Activated CD4-positive, alpha-beta T cell treated with anti-CD3 and anti-CD28 coated beads for 36 hours (primary cell): ENCODE data around the gene ZNF669. TPM values are rescaled to one million over a fixed set of nuclear protein-coding genes. Genes with fewer than 3 reads are reported as not detected.

ENCODE experiments used
- ATAC-seq: fragments of 200-7000 bp; cut with Tn5 transposase; one replicate; pipeline ENCODE4 v1.10.0; 2021; ENCODE audit warnings: mild to moderate bottlenecking, moderate library complexity
- CTCF ChIA-PET: fragments of 350-600 bp; sonication (Branson Sonifier 250); formaldehyde crosslinking; loops from one replicate; lab custom pipeline; 2021; ENCODE audit warnings: antibody characterized with exemption; lab: Charles Lee
- POLR2A ChIA-PET: fragments of 350-600 bp; sonication (Branson Sonifier 250); formaldehyde crosslinking; loops from one replicate; lab custom pipeline; 2021; ENCODE audit warnings: antibody characterized with exemption, inconsistent platforms; lab: Charles Lee
- DNase-seq: peaks from one replicate; pipeline ENCODE4 v3.0.0-alpha.2; 2020
- H3K27ac Mint-ChIP-seq: one replicate; pipeline ENCODE4 v1.8.0; 2021; ENCODE audit warnings: mixed read lengths
- H3K27me3 Mint-ChIP-seq: one replicate; pipeline ENCODE4 v1.8.0; 2021; ENCODE audit warnings: mixed read lengths
- H3K36me3 Mint-ChIP-seq: one replicate; pipeline ENCODE4 v1.8.0; 2021; ENCODE audit warnings: low read depth, mixed read lengths
- H3K4me1 Mint-ChIP-seq: one replicate; pipeline ENCODE4 v1.8.0; 2021; ENCODE audit warnings: mixed read lengths
- H3K4me3 Mint-ChIP-seq: one replicate; pipeline ENCODE4 v1.8.0; 2021; ENCODE audit warnings: mild to moderate bottlenecking, moderate library complexity, mixed read lengths
- H3K9me3 Mint-ChIP-seq: one replicate; pipeline ENCODE4 v1.8.0; 2021; ENCODE audit warnings: low read depth, mixed read lengths
- intact Hi-C, 2 experiments: fragments of 100-400 bp; cut with DNase I in 1 of 2; cut with micrococcal nuclease in 1 of 2; formaldehyde crosslinking; loops; one replicate each; pipeline versions ENCODE4 v1.14.2 to v1.15.1; 2022 to 2024; cut with DNase I, micrococcal nuclease
- total RNA-seq, 2 experiments: library from RNA; stranded (reverse); gene quantifications; one replicate each; pipeline ENCODE4 v1.2.3, GENCODE V29; 2021

Gene ZNF669
- total RNA-seq, 2 experiments from 2014 or later = 6.9 to 8.8 TPM

DNA sequence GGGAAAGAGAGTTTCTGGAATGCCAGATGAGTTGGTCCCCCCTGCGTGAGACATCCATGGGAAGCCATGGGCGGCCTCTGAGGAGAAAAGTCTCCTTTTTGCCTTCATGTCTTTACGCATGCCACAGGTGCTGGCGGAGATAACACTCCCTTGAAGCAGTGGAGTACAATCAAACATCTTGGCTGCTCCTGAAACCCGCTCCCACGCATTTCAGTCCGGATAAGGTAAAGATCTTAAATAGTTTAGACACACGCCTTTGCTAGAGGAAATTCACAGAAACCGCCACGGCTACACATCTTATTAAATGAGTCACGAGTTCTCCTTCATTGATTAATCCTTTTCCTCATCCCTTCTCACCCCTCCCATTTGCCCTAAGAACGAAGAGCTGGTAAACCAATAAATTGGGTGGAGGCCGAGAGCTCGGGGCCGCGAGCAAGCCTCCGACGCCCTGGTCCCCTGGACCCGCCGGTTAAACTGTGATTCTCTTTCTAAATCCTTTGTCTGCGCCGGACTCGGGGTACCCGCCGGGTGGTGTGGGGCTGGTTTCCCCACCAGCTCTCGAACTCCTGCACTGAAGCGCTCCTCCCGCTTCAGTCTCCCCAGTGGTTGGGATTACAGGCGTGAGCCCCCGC is 6.6 kb upstream of the ZNF669 start:
- intact Hi-C loops = no loop called here
- CTCF ChIA-PET = no interaction called here
- Mint-ChIP-seq H3K27ac (no peak overlapping the region), H3K4me1 (peaks cover 9% of the 10 kb centered on the region), H3K9me3 (no peaks in the 10 kb centered on the region), H3K36me3 (no peaks in the 10 kb centered on the region), H3K27me3 (peaks cover 31% of the 10 kb centered on the region), H3K4me3 (peak overlapping the region; percentile 61)
- ATAC-seq (peak; percentile 71), DNase-seq (peak; percentile 73)
- POLR2A ChIA-PET = interaction anchor here (0.6 kb wide), 1 partner anchor 34 kb away, joined by 5 read pairs; no protein-coding TSS in a partner anchor

- Mint-ChIP-seq H3K4me1 (peaks cover 22% of the 10 kb centered on the region), H3K4me3 (no peak overlapping the region), H3K27ac (no peak overlapping the region), H3K36me3 (peaks cover 9% of the 10 kb centered on the region), H3K27me3 (peaks cover 27% of the 10 kb centered on the region), H3K9me3 (peaks cover 7% of the 10 kb centered on the region)
- ATAC-seq (no peak), DNase-seq (no peak)
- CTCF ChIA-PET = interaction anchor here (0.9 kb wide), 1 partner anchor 85 kb away, joined by 3 read pairs; no protein-coding TSS in a partner anchor
- POLR2A ChIA-PET = no interaction called here
- intact Hi-C loops = loop anchor here in 1 of 2 experiments (10.0 kb wide), 1 partner anchor 543 kb away; the partner anchor contains the start of genes CNST and TFB2M
These were observed 3.5 kb upstream of the ZNF669 start for GRCh38 chr1:247107694-247108093.

GRCh38 chr1:247105966-247106365 is 1.8 kb upstream of the ZNF669 start:
- peaks cover 25% of the 10 kb centered on the region for H3K36me3 Mint-ChIP-seq
- no peak for ATAC-seq
- ChIA-PET CTCF (no interaction called here), POLR2A (no interaction called here)
- H3K4me3 Mint-ChIP-seq = no peak overlapping the region
- peaks cover 24% of the 10 kb centered on the region for H3K27me3 Mint-ChIP-seq
- intact Hi-C loops = loop anchor here (2.0 to 10.0 kb wide), 3 partner anchors 225 to 541 kb away; partner anchors contain the start of genes CNST (in 2 of the 2), TFB2M (in 2 of the 2) and ZNF496 (in 1 of the 2)
- H3K4me1 Mint-ChIP-seq = peaks cover 27% of the 10 kb centered on the region
- H3K27ac Mint-ChIP-seq = no peak overlapping the region
- DNase-seq = no peak
- H3K9me3 Mint-ChIP-seq = peaks cover 19% of the 10 kb centered on the region

DNA sequence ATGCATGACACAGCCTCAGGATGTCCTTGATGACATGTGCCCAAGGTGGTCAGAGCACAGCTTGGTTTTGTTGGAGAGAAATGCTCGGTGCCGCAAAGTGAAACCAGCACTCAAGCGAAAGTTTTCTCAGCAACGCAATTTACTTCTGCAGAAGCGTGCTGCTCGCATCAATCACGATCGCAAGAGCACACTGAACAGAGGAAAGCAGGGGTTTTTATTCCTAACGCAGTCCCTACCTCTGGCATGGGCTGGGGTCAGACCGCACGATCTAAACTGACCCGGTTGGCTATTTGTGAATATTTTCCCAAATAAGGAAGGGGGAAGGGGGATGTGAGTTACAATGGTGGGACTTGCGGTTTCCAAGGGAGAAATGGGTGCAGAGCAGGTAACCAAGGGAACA is 809 bp upstream of the ZNF669 start:
- intact Hi-C loops = loop anchor here (1.0 to 10.0 kb wide), 9 partner anchors 27 to 540 kb away; partner anchors contain the start of genes CNST (in 2 of the 2), TFB2M (in 2 of the 2), ZNF496 (in 2 of the 2) and ZNF670 (in 2 of the 2)
- Mint-ChIP-seq H3K27me3 (peaks cover 21% of the 10 kb centered on the region), H3K36me3 (peaks cover 35% of the 10 kb centered on the region), H3K27ac (no peak overlapping the region), H3K4me3 (no peak overlapping the region), H3K9me3 (peaks cover 26% of the 10 kb centered on the region), H3K4me1 (peaks cover 21% of the 10 kb centered on the region)
- CTCF ChIA-PET = no interaction called here
- ATAC-seq = no peak
- no peak for DNase-seq
- POLR2A ChIA-PET = no interaction called here

DNA sequence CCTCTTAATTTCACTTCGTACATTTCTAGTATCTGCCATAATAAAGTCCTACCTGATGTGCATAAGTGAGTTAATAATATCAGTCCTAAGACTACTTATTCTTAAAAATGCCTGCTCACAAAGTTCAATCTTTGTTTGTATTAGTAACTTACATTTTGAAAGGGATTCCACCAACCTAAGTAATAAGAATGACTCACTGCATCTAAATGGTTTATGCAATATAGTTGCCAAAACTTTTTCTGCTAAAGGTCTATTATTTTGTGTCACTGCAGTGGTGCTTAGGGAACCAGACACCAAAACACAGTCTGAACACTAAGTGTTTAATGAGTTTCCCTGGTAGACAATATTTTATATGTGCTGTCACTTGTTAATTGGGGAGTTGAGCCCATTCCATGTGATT is 1.8 kb downstream of the ZNF669 start:
- ChIA-PET CTCF (no interaction called here), POLR2A (no interaction called here)
- H3K36me3 Mint-ChIP-seq = peaks cover 58% of the 10 kb centered on the region
- H3K27ac Mint-ChIP-seq = no peak overlapping the region
- intact Hi-C loops = loop anchor here (5.0 to 10.0 kb wide), 4 partner anchors 170 to 538 kb away; partner anchors contain the start of genes AHCTF1 (in 1 of the 2), CNST (in 1 of the 2), SCCPDH (in 1 of the 2) and TFB2M (in 1 of the 2)
- DNase-seq (no peak), ATAC-seq (no peak)
- peaks cover 6% of the 10 kb centered on the region for H3K27me3 Mint-ChIP-seq
- peak overlapping the region; percentile 44 for H3K4me3 Mint-ChIP-seq
- H3K4me1 Mint-ChIP-seq = peaks cover 19% of the 10 kb centered on the region
- peaks cover 34% of the 10 kb centered on the region for H3K9me3 Mint-ChIP-seq

DNA sequence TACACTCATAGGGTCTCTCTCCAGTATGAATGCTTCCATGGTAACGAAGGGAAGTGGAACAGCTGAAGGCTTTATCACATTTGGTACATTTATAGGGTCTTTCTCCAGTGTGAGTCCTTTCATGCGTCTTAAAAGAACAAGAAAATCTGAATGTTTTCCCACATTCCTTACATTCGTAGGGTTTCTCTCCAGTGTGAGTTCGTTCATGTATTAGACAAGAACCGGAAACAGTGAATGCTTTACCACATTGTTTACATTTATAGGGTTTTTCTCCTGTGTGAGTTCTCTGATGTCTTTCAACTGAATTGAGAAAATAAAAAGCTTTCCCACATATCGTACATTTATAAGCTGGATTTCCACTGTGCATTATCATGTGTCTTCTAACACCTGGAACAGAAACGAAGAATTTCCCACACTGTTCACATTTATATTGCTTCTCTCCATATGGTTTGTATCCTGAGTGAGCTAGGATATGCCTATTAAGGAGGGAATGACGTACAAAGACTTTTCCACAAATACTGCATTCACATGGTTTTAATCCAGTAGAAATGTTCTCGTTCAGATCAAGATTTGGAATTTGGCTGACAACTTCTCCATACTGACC is 3.4 kb downstream of the ZNF669 start:
- Mint-ChIP-seq H3K4me1 (peaks cover 19% of the 10 kb centered on the region), H3K27ac (no peak overlapping the region), H3K9me3 (peaks cover 48% of the 10 kb centered on the region), H3K27me3 (peaks cover 2% of the 10 kb centered on the region), H3K36me3 (peaks cover 70% of the 10 kb centered on the region), H3K4me3 (no peak overlapping the region)
- ATAC-seq (no peak), DNase-seq (no peak)
- ChIA-PET CTCF (no interaction called here), POLR2A (interaction anchor here (0.6 kb wide), 1 partner anchor 39 kb away, joined by 4 read pairs; no protein-coding TSS in a partner anchor)
- intact Hi-C loops = loop anchor here (5.0 to 10.0 kb wide), 4 partner anchors 168 to 536 kb away; partner anchors contain the start of genes AHCTF1 (in 1 of the 2), CNST (in 1 of the 2), SCCPDH (in 1 of the 2) and TFB2M (in 1 of the 2)

- POLR2A ChIA-PET = no interaction called here
- CTCF ChIA-PET = no interaction called here
- ATAC-seq (no peak), DNase-seq (no peak)
- H3K27ac Mint-ChIP-seq = no peak overlapping the region
- peaks cover 57% of the 10 kb centered on the region for H3K36me3 Mint-ChIP-seq
- peaks cover 41% of the 10 kb centered on the region for H3K9me3 Mint-ChIP-seq
- H3K27me3 Mint-ChIP-seq = no peaks in the 10 kb centered on the region
- intact Hi-C loops = no loop called here
- no peak overlapping the region for H3K4me3 Mint-ChIP-seq
- no peaks in the 10 kb centered on the region for H3K4me1 Mint-ChIP-seq
These were observed 7.2 kb downstream of the ZNF669 start for GRCh38 chr1:247096958-247097357.

DNA sequence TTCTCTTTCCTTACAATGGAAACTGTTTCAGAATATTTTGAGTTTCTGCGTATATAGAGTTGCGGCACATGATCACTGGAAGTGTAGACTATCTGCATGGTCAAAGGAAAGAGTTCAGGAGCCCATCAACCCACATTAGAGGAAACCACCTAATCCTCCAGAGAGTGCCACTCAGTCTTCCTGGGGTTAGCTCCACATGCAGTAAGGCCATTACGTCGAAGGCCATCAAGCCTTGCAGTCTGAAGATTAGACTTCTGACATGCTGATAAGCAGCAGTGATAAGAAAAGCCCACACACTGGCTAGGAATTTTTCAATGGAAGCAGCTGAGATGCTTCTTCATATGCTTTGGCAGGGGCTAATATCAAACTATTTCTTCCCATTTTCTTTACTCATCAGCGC is 7.6 kb downstream of the ZNF669 start:
- Mint-ChIP-seq H3K27ac (no peak overlapping the region), H3K4me1 (no peaks in the 10 kb centered on the region), H3K36me3 (peaks cover 53% of the 10 kb centered on the region), H3K27me3 (no peaks in the 10 kb centered on the region), H3K9me3 (peaks cover 38% of the 10 kb centered on the region), H3K4me3 (no peak overlapping the region)
- ChIA-PET POLR2A (no interaction called here), CTCF (no interaction called here)
- intact Hi-C loops = no loop called here
- DNase-seq (no peak), ATAC-seq (no peak)

GRCh38 chr1:247096112-247096511 is 8.0 kb downstream of the ZNF669 start:
- Mint-ChIP-seq H3K4me3 (no peak overlapping the region), H3K27ac (no peak overlapping the region), H3K36me3 (peaks cover 48% of the 10 kb centered on the region), H3K4me1 (no peaks in the 10 kb centered on the region), H3K27me3 (no peaks in the 10 kb centered on the region), H3K9me3 (peaks cover 37% of the 10 kb centered on the region)
- intact Hi-C loops = no loop called here
- DNase-seq (no peak), ATAC-seq (no peak)
- ChIA-PET CTCF (no interaction called here), POLR2A (no interaction called here)

GRCh38 chr1:247090455-247090854 is 13.7 kb downstream of the ZNF669 start:
- DNase-seq = no peak
- ChIA-PET CTCF (no interaction called here), POLR2A (no interaction called here)
- no peak for ATAC-seq
- intact Hi-C loops = no loop called here
- Mint-ChIP-seq H3K27me3 (no peaks in the 10 kb centered on the region), H3K27ac (no peak overlapping the region), H3K4me3 (no peak overlapping the region), H3K36me3 (no peaks in the 10 kb centered on the region), H3K9me3 (peaks cover 5% of the 10 kb centered on the region), H3K4me1 (no peaks in the 10 kb centered on the region)

GRCh38 chr1:247089616-247090375 is 14.4 kb downstream of the ZNF669 start:
- Mint-ChIP-seq H3K9me3 (peaks cover 7% of the 10 kb centered on the region), H3K27me3 (no peaks in the 10 kb centered on the region), H3K4me3 (no peak overlapping the region), H3K27ac (no peak overlapping the region), H3K36me3 (no peaks in the 10 kb centered on the region), H3K4me1 (no peaks in the 10 kb centered on the region)
- POLR2A ChIA-PET = no interaction called here
- no peak for ATAC-seq
- no peak for DNase-seq
- intact Hi-C loops = no loop called here
- CTCF ChIA-PET = no interaction called here
